HFF-Myc (cell line): ENCODE results near the gene HELZ2.

Source experiments
- DNase-seq: peaks from one replicate; pipeline ENCODE4 v3.0.0-alpha.2; 2011; ENCODE audit warnings: low read depth; ENCODE audit errors: extremely low read depth
- H3K4me3 ChIP-seq: replicated peaks from 2 replicates; pipeline ENCODE4 v1.5.1; 2011; ENCODE audit warnings: low read depth, mild to moderate bottlenecking, control low read depth, low read length
- CTCF ChIP-seq: IDR thresholded peaks from 2 replicates; pipeline ENCODE4 v1.5.1; 2012; ENCODE audit warnings: mild to moderate bottlenecking, low read depth, low read length, control low read depth; ENCODE audit errors: missing control alignments

HELZ2 gene

GRCh38 chr20:63557481-63557891 is 16.6 kb downstream of the HELZ2 start:
- TF ChIP-seq CTCF: no peak
- no peak overlapping the region for H3K4me3 ChIP-seq
- no peak for DNase-seq

GRCh38 chr20:63556873-63557478 is 17.1 kb downstream of the HELZ2 start:
- no peak for DNase-seq
- no peak for TF ChIP-seq CTCF
- H3K4me3 ChIP-seq: no peak overlapping the region

GRCh38 chr20:63555661-63556381 is 18.2 kb downstream of the HELZ2 start:
- DNase-seq: no peak
- TF ChIP-seq CTCF: no peak
- no peak overlapping the region for H3K4me3 ChIP-seq

- H3K4me3 ChIP-seq: no peak overlapping the region
- TF ChIP-seq CTCF: no peak
- DNase-seq: no peak
These were observed 19.4 kb downstream of the HELZ2 start for GRCh38 chr20:63554361-63555278.

GRCh38 chr20:63553933-63554290 is 20.1 kb downstream of the HELZ2 start, which contains the start of gene FNDC11:
Gene FNDC11 (plus strand): TSS chr20:63554159. CDS start chr20:63555664, 1,505 bp downstream.
- peak within 1 kb of the TSS; percentile 44 for H3K4me3 ChIP-seq
- DNase-seq: no peak
- TF ChIP-seq CTCF: no peak

GRCh38 chr20:63553251-63553932 is 20.6 kb downstream of the HELZ2 start:
- peak overlapping the region; percentile 44 for H3K4me3 ChIP-seq
- DNase-seq: no peak
- no peak for TF ChIP-seq CTCF
